ENCODE measurements around the gene ALKBH3.

The ALKBH3 gene

GRCh38 chr11:43937434-43938411 lies 57.1 kb downstream of the ALKBH3 start:
- H3K4me3 ChIP-seq (ENCODE audit: low read depth, low read length) = no peak overlapping the region

- no peak overlapping the region for H3K4me3 ChIP-seq (ENCODE audit: low read depth, low read length)
Observed at GRCh38 chr11:43941257-43941994, 60.8 kb downstream of the ALKBH3 start.

- peak overlapping the region; percentile 43 for H3K4me3 ChIP-seq (ENCODE audit: low read depth, low read length)
Observed at GRCh38 chr11:43942662-43943371, 62.2 kb downstream of the ALKBH3 start.

- peak overlapping the region; percentile 43 for H3K4me3 ChIP-seq (ENCODE audit: low read depth, low read length)
Observed at GRCh38 chr11:43943372-43943930, 62.8 kb downstream of the ALKBH3 start.

GRCh38 chr11:43943931-43944751 lies 63.5 kb downstream of the ALKBH3 start:
- H3K4me3 ChIP-seq (ENCODE audit: low read depth, low read length) = peak overlapping the region; percentile 43

- H3K4me3 ChIP-seq (ENCODE audit: low read depth, low read length) = peak overlapping the region; percentile 43
Observed at GRCh38 chr11:43944761-43945311, 64.2 kb downstream of the ALKBH3 start.

- no peak overlapping the region for H3K4me3 ChIP-seq (ENCODE audit: low read depth, low read length)
Observed at GRCh38 chr11:43947003-43947500, 66.4 kb downstream of the ALKBH3 start.

GRCh38 chr11:43947815-43948214 lies 67.2 kb downstream of the ALKBH3 start:
- H3K4me3 ChIP-seq (ENCODE audit: low read depth, low read length) = no peak overlapping the region

GRCh38 chr11:43948341-43949225 lies 68.0 kb downstream of the ALKBH3 start:
- no peak overlapping the region for H3K4me3 ChIP-seq (ENCODE audit: low read depth, low read length)

GRCh38 chr11:43950311-43950855 lies 69.8 kb downstream of the ALKBH3 start:
- no peak overlapping the region for H3K4me3 ChIP-seq (ENCODE audit: low read depth, low read length)

GRCh38 chr11:43951231-43951630 lies 70.6 kb downstream of the ALKBH3 start:
- H3K4me3 ChIP-seq (ENCODE audit: low read depth, low read length) = no peak overlapping the region

GRCh38 chr11:43952020-43952400 lies 71.4 kb downstream of the ALKBH3 start:
- H3K4me3 ChIP-seq (ENCODE audit: low read depth, low read length) = no peak overlapping the region

GRCh38 chr11:43952401-43953342 lies 72.0 kb downstream of the ALKBH3 start:
- no peak overlapping the region for H3K4me3 ChIP-seq (ENCODE audit: low read depth, low read length)

- H3K4me3 ChIP-seq (ENCODE audit: low read depth, low read length) = no peak overlapping the region
Observed at GRCh38 chr11:43953521-43953920, 72.9 kb downstream of the ALKBH3 start.

GRCh38 chr11:43954241-43954640 lies 73.6 kb downstream of the ALKBH3 start:
- H3K4me3 ChIP-seq (ENCODE audit: low read depth, low read length) = no peak overlapping the region

GRCh38 chr11:43955381-43956118 lies 74.9 kb downstream of the ALKBH3 start:
- H3K4me3 ChIP-seq (ENCODE audit: low read depth, low read length) = no peak overlapping the region

GRCh38 chr11:43957571-43957970 lies 76.9 kb downstream of the ALKBH3 start:
- no peak overlapping the region for H3K4me3 ChIP-seq (ENCODE audit: low read depth, low read length)

Data from iPS-11a (cell line).